ENCODE measurements around the gene NME9.

DNA sequence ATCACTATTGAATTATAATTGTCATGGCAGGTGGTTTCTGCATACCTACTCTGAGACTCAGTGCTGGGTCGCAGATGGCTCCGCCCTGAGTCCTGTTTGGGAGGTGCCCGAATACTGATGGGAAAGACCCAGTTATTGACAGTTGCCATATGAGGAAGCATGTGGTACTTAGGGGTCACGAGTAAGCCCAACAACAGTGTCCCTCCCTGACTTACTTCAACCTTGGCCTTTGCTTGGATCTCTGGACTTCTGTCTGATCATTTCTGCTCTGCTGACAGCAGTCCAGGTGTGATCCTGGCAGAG is 35.6 kb upstream of the NME9 start:
- TF ChIP-seq, protein P1, sequence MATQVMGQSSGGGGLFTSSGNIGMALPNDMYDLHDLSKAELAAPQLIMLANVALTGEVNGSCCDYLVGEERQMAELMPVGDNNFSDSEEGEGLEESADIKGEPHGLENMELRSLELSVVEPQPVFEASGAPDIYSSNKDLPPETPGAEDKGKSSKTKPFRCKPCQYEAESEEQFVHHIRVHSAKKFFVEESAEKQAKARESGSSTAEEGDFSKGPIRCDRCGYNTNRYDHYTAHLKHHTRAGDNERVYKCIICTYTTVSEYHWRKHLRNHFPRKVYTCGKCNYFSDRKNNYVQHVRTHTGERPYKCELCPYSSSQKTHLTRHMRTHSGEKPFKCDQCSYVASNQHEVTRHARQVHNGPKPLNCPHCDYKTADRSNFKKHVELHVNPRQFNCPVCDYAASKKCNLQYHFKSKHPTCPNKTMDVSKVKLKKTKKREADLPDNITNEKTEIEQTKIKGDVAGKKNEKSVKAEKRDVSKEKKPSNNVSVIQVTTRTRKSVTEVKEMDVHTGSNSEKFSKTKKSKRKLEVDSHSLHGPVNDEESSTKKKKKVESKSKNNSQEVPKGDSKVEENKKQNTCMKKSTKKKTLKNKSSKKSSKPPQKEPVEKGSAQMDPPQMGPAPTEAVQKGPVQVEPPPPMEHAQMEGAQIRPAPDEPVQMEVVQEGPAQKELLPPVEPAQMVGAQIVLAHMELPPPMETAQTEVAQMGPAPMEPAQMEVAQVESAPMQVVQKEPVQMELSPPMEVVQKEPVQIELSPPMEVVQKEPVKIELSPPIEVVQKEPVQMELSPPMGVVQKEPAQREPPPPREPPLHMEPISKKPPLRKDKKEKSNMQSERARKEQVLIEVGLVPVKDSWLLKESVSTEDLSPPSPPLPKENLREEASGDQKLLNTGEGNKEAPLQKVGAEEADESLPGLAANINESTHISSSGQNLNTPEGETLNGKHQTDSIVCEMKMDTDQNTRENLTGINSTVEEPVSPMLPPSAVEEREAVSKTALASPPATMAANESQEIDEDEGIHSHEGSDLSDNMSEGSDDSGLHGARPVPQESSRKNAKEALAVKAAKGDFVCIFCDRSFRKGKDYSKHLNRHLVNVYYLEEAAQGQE (IDR thresholded peaks at IDR 0.05) = no peak
- TF ChIP-seq CTCF (IDR thresholded peaks at IDR 0.05) (no peak), CBX8 (IDR thresholded peaks at IDR 0.05) (no peak), FOSB (CRISPR knock-in tag; IDR thresholded peaks at IDR 0.05) (no peak)

Measured in A549 (cell line).